ENCODE data around the gene PAPSS1.

DNA sequence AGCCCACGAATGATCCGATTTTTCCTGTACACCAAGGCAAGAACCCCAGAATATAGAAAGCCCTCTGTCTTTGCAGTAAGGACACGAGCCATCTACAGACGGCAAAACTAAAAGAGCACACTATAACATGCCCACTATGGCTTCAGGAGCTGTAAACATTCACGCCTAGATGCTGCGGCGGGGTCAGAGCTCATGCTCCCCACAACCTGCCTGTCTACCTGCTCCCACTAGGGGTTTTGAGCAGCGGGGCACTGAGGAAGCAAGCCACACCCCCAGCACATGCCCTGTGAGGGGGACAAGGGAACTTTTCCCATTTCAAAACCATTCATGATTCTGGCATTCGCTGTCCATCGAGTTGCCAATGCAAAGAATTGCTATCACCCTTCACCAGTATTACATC, 144.8 kb downstream of the PAPSS1 start:
- TF ChIP-seq, protein P1, sequence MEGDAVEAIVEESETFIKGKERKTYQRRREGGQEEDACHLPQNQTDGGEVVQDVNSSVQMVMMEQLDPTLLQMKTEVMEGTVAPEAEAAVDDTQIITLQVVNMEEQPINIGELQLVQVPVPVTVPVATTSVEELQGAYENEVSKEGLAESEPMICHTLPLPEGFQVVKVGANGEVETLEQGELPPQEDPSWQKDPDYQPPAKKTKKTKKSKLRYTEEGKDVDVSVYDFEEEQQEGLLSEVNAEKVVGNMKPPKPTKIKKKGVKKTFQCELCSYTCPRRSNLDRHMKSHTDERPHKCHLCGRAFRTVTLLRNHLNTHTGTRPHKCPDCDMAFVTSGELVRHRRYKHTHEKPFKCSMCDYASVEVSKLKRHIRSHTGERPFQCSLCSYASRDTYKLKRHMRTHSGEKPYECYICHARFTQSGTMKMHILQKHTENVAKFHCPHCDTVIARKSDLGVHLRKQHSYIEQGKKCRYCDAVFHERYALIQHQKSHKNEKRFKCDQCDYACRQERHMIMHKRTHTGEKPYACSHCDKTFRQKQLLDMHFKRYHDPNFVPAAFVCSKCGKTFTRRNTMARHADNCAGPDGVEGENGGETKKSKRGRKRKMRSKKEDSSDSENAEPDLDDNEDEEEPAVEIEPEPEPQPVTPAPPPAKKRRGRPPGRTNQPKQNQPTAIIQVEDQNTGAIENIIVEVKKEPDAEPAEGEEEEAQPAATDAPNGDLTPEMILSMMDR (IDR thresholded peaks at IDR 0.05), result no peak
- TF ChIP-seq ZFX (IDR thresholded peaks at IDR 0.05; ENCODE audit: borderline replicate concordance), result no peak
